ENCODE measurements around the gene PDCD1. TPM values are rescaled to one million over a fixed set of nuclear protein-coding genes. Genes with fewer than 3 reads are reported as not detected.

The PDCD1 gene
- total RNA-seq, 2 donors from 2014 or later, result 0.27 to 0.80 TPM

DNA sequence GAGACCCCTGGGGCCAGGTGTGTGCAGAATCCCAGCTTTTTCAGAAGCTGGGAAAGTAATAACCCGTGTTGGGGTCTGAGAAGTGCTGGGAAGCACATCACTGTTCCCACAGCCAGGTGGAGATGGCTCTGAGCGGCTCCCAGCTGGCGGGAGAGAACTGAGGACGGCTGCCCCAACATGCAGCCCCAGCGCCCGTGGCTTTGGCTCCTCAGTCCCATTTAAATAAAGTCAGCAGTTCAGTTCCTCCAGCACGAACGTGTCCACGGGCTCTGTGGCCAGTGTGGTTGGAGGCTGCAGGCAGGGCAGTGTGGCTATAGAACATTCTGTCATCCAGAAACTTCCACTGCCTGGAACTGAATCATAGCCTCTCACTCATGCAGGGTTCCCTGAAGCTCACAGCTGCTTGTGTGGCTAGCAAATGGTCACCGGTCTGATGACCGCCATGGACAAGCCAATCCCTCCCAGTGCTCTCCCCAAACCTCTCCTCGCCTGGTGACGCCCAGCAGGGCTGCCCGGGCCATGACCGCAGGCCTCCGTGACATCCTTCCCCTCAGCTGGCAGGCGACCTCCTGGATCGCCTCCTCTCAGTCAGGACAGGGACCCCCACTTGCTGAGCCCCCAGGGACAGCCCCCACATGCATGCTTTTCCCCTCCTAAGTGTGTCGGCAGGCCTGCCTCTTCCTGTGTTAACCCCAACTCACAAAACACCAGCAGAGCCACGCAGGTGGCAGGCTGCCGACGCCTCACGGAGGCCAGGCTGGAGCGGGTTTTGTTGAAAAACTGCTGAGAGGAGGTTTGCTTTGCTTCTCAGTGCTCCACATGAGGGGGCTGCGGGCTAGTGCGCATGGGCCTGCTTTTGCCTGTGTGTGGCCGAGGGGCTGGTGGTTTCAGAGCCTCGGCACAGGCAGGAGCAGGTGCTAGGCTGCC is 12.2 kb upstream of the PDCD1 start:
- H3K27me3 ChIP-seq (replicated peaks; ENCODE audit: insufficient read depth), result no peaks in the 10 kb centered on the region
- intact Hi-C loops (cut with DNase I), result no loop called here
- WGBS, result 71% methylated on average over 28 of the region's 28 CpGs

DNA sequence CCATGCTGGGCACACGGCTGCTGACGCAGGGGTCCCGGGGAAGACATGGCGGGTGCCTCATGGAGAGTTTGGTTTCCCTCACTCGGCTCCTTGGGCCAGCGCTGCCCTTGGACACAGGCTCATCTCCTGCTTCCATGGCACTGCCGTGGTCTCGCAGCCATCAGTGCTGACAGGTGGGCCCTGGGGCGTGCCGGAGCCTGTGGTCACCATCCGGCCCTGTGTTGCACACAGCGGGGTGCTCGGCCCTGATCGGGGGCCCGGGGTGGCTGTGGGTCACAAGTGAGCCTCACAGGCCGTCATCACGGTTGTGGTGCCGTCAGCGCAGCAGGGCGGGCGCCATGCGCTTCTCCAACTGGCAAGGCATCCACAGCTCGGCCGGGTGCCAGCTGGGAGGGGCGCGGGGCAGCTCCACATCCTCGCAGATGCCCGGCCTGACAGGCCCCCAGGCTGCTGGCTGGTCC is 11.4 kb upstream of the PDCD1 start:
- WGBS, result 78% methylated on average over 11 of the region's 28 CpGs
- no peaks in the 10 kb centered on the region for H3K27me3 ChIP-seq (replicated peaks; ENCODE audit: insufficient read depth)
- no peaks in the 10 kb centered on the region for H3K36me3 ChIP-seq
- TF ChIP-seq POLR2AphosphoS5 (IDR thresholded peaks at IDR 0.05) (no peak), POLR2A (IDR thresholded peaks at IDR 0.05) (no peak)
- TF ChIP-seq, protein P1, sequence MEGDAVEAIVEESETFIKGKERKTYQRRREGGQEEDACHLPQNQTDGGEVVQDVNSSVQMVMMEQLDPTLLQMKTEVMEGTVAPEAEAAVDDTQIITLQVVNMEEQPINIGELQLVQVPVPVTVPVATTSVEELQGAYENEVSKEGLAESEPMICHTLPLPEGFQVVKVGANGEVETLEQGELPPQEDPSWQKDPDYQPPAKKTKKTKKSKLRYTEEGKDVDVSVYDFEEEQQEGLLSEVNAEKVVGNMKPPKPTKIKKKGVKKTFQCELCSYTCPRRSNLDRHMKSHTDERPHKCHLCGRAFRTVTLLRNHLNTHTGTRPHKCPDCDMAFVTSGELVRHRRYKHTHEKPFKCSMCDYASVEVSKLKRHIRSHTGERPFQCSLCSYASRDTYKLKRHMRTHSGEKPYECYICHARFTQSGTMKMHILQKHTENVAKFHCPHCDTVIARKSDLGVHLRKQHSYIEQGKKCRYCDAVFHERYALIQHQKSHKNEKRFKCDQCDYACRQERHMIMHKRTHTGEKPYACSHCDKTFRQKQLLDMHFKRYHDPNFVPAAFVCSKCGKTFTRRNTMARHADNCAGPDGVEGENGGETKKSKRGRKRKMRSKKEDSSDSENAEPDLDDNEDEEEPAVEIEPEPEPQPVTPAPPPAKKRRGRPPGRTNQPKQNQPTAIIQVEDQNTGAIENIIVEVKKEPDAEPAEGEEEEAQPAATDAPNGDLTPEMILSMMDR (IDR thresholded peaks at IDR 0.05), result no peak
- H3K4me1 ChIP-seq (replicated peaks), result peaks cover 5% of the 10 kb centered on the region
- no peak overlapping the region for H3K4me3 ChIP-seq
- intact Hi-C loops (cut with DNase I), result no loop called here
- no peaks in the 10 kb centered on the region for H3K9me3 ChIP-seq
- H3K27ac ChIP-seq, result no peak overlapping the region
- DNase-seq (ENCODE audit: low spot score), result no peak

More for the DNA sequence above, 12.2 kb upstream of the PDCD1 start:
- no peaks in the 10 kb centered on the region for H3K9me3 ChIP-seq
- H3K27ac ChIP-seq, result no peak overlapping the region
- DNase-seq (ENCODE audit: low spot score), result no peak
- H3K4me3 ChIP-seq, result no peak overlapping the region
- no peaks in the 10 kb centered on the region for H3K36me3 ChIP-seq
- H3K4me1 ChIP-seq (replicated peaks), result peaks cover 5% of the 10 kb centered on the region
- TF ChIP-seq POLR2AphosphoS5 (IDR thresholded peaks at IDR 0.05), result no peak
- TF ChIP-seq POLR2A (IDR thresholded peaks at IDR 0.05), result no peak

DNA sequence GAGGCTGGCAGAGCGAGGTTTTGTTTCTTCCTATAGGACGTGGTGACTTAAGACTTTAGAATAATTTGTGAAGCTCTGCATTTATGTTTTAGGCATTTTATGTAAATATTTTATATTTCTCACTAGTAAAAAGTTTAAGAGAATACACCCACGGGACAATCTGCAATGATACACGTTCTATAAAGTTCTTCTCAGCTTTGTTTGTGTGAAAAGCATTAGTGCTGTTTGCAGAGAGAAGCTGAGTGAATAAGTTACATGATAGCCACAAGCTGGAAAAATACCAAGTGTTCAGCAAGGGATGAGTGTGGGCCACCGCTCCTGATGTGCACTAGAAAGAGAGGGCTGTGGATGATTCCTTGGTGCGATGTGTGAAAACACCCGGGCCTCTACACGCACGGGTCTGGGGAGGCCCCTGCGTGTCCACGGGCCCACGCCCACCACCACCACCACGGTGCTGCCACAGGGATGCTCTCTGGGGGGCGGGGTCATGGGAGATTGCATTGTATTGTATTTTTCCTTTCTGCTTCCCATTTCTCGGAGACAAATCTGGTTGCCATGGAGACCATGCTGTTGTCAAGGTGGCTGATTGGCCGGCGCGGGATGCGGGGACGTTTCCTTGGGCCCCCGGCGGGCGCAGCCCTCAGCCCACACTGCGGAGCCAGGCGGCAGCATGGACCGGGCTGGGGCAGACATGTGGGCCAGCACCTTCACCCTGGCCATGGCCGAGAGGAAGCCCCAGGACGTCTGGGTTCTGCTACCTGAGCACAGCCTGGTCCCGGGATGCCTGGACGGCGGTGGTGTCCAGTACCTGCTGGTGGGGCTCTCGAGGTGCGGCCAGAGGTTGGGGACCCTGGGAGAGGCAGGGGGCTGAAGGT is 10.6 kb upstream of the PDCD1 start, which contains the start of gene RTP5:
Gene RTP5 (plus strand): TSS at position 643 of the 875 bp plus-strand sequence. CDS start 28 bp downstream, at position 671.
- H3K36me3 ChIP-seq, result no peaks in the 10 kb centered on the region
- no peaks in the 10 kb centered on the region for H3K9me3 ChIP-seq
- no peak for DNase-seq (ENCODE audit: low spot score)
- TF ChIP-seq POLR2A (IDR thresholded peaks at IDR 0.05) (no peak), POLR2AphosphoS5 (IDR thresholded peaks at IDR 0.05) (no peak)
- TF ChIP-seq, protein P1 (IDR thresholded peaks at IDR 0.05), result no peak
- intact Hi-C loops (cut with DNase I), result no loop called here
- H3K4me1 ChIP-seq (replicated peaks), result peaks cover 5% of the 10 kb centered on the region
- H3K27ac ChIP-seq, result no peak within 1 kb of the TSS
- H3K27me3 ChIP-seq (replicated peaks; ENCODE audit: insufficient read depth), result no peaks in the 10 kb centered on the region
- no peak within 1 kb of the TSS for H3K4me3 ChIP-seq
- 66% methylated on average over 27 of the region's 33 CpGs for WGBS

DNA sequence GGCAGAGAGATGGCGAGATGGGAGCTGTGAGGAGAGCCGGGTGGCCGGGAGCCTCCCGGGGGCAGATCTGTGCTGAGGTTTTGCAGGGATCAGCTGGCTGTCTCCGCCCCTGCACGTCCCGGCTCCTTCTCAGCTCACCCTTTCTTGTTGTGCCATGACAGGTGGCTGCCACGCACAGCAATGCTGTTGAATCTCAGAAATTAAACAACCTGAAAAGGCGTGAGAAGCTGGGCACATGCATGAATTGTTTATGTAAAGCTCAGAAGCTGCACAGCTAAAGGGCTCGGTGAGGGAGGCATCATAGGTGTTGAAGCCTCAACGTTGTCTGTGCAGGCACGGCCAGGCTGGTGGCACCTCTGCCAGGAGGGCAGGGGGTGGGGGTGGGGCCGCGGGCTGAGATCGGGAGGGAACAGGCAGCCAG is 10.0 kb upstream of the PDCD1 start:
- no peaks in the 10 kb centered on the region for H3K36me3 ChIP-seq
- intact Hi-C loops (cut with DNase I), result no loop called here
- H3K27me3 ChIP-seq (replicated peaks; ENCODE audit: insufficient read depth), result no peaks in the 10 kb centered on the region
- H3K27ac ChIP-seq, result no peak overlapping the region
- H3K9me3 ChIP-seq, result no peaks in the 10 kb centered on the region
- no peak for TF ChIP-seq POLR2A (IDR thresholded peaks at IDR 0.05)
- TF ChIP-seq POLR2AphosphoS5 (IDR thresholded peaks at IDR 0.05), result no peak
- TF ChIP-seq, protein P1 (IDR thresholded peaks at IDR 0.05), result no peak
- WGBS, result 19% methylated on average over 15 of the region's 15 CpGs
- H3K4me3 ChIP-seq, result no peak overlapping the region
- DNase-seq (ENCODE audit: low spot score), result no peak
- H3K4me1 ChIP-seq (replicated peaks), result peaks cover 5% of the 10 kb centered on the region
